Vagina (tissue), 2 donors: ENCODE data around the gene TENM4. TPM values are rescaled to one million over a fixed set of nuclear protein-coding genes. Genes with fewer than 3 reads are reported as not detected.

Experiments used
- DNase-seq, 2 donors: peaks; one replicate each; pipeline ENCODE4 v3.0.0-alpha.2; 2017; ENCODE audit errors: extremely low spot score in 2 of 2
- H3K27ac ChIP-seq: fragments of 200-600 bp; sonication (generic); one replicate; pipeline ENCODE4 v1.5.1; 2019
- H3K27me3 ChIP-seq: fragments of 200-600 bp; sonication (generic); one replicate; pipeline ENCODE4 v1.5.1; 2019
- H3K36me3 ChIP-seq, 2 donors: fragments of 200-600 bp; sonication (generic); one replicate each; pipeline ENCODE4 v1.5.1; 2017 to 2019
- H3K4me1 ChIP-seq: fragments of 200-600 bp; sonication (generic); one replicate; pipeline ENCODE4 v1.5.1; 2019
- H3K4me3 ChIP-seq, 2 donors: fragments of 200-600 bp; sonication (generic); 1 replicate in 1 of 2; 2 replicates in 1 of 2; pipeline ENCODE4 v1.5.1; 2016 to 2019
- H3K9me3 ChIP-seq: fragments of 200-600 bp; sonication (generic); one replicate; pipeline ENCODE4 v1.5.1; 2019
- CTCF ChIP-seq, 3 experiments: fragments of 450-650 bp in 2 of 3; fragments of 200-600 bp in 1 of 3; sonication (generic) in 1 of 3; IDR thresholded peaks; one replicate each; pipeline ENCODE4 v1.5.1; 2017 to 2019; ENCODE audit warnings: antibody characterized with exemption in 3 of 3, mild to moderate bottlenecking in 2 of 3, moderate library complexity in 2 of 3
- POLR2A ChIP-seq, 2 donors: fragments of 450-650 bp; IDR thresholded peaks; one replicate each; pipeline ENCODE4 v1.6.1; 2017; ENCODE audit warnings: antibody characterized with exemption in 2 of 2, mild to moderate bottlenecking in 2 of 2, moderate library complexity in 2 of 2
- POLR2AphosphoS5 ChIP-seq, 2 donors: sonication (generic); formaldehyde crosslinking; IDR thresholded peaks; one replicate each; pipeline ENCODE4 v1.9.0; 2017; ENCODE audit warnings: antibody characterized with exemption in 2 of 2, mild to moderate bottlenecking in 2 of 2, low read depth in 1 of 2; ENCODE audit not compliant: insufficient read depth in 1 of 2
- intact Hi-C: fragments of 100-400 bp; cut with DNase I; formaldehyde crosslinking; loops from one replicate; pipeline ENCODE4 v1.15.1; 2023
- total RNA-seq: library from RNA; depleted of rRNA; stranded (reverse); fragments of >200 nt; gene quantifications from one replicate; pipeline ENCODE4 v1.2.3, GENCODE V29; 2016

Gene TENM4
- total RNA-seq, 1 donor from 2014 or later = 12.5 TPM

GRCh38 chr11:78664636-78665035 lies 776.2 kb downstream of the TENM4 start:
- no peak overlapping the region for H3K4me3 ChIP-seq
- no peaks in the 10 kb centered on the region for H3K27me3 ChIP-seq
- TF ChIP-seq POLR2A (IDR thresholded peaks at IDR 0.05) (no peak), CTCF (IDR thresholded peaks at IDR 0.05) (no peak), POLR2AphosphoS5 (IDR thresholded peaks at IDR 0.05; ENCODE audit: insufficient read depth in 1 of 2, low read depth in 1 of 2) (no peak)
- H3K36me3 ChIP-seq = no peaks in the 10 kb centered on the region
- intact Hi-C loops = no loop called here
- no peaks in the 10 kb centered on the region for H3K9me3 ChIP-seq
- H3K4me1 ChIP-seq = no peaks in the 10 kb centered on the region
- H3K27ac ChIP-seq = no peak overlapping the region
- DNase-seq = no peak

GRCh38 chr11:78662811-78663210 lies 778.0 kb downstream of the TENM4 start:
- TF ChIP-seq POLR2A (IDR thresholded peaks at IDR 0.05) (no peak), POLR2AphosphoS5 (IDR thresholded peaks at IDR 0.05; ENCODE audit: insufficient read depth in 1 of 2, low read depth in 1 of 2) (no peak), CTCF (IDR thresholded peaks at IDR 0.05) (no peak)

GRCh38 chr11:78660471-78660870 lies 780.4 kb downstream of the TENM4 start:
- Histone ChIP-seq H3K27me3 (no peaks in the 10 kb centered on the region), H3K4me1 (no peaks in the 10 kb centered on the region), H3K4me3 (no peak overlapping the region), H3K27ac (no peak overlapping the region), H3K36me3 (no peaks in the 10 kb centered on the region), H3K9me3 (no peaks in the 10 kb centered on the region)
- TF ChIP-seq POLR2AphosphoS5 (IDR thresholded peaks at IDR 0.05; ENCODE audit: insufficient read depth in 1 of 2, low read depth in 1 of 2) (no peak), CTCF (IDR thresholded peaks at IDR 0.05) (no peak), POLR2A (IDR thresholded peaks at IDR 0.05) (no peak)
- peak in 1 of 2 donors; percentile 58 for DNase-seq
- intact Hi-C loops = no loop called here

More at GRCh38 chr11:78662811-78663210, 778.0 kb downstream of the TENM4 start:
- intact Hi-C loops = no loop called here
- Histone ChIP-seq H3K27me3 (no peaks in the 10 kb centered on the region), H3K4me1 (no peaks in the 10 kb centered on the region), H3K36me3 (no peaks in the 10 kb centered on the region), H3K4me3 (no peak overlapping the region), H3K27ac (no peak overlapping the region), H3K9me3 (no peaks in the 10 kb centered on the region)
- DNase-seq = peak in 1 of 2 donors; percentile 64

- peak; percentile 69 to 79 for DNase-seq
- no peak for TF ChIP-seq POLR2AphosphoS5 (IDR thresholded peaks at IDR 0.05; ENCODE audit: insufficient read depth in 1 of 2, low read depth in 1 of 2)
- H3K36me3 ChIP-seq = no peaks in the 10 kb centered on the region
- H3K27ac ChIP-seq = no peak overlapping the region
- H3K27me3 ChIP-seq = no peaks in the 10 kb centered on the region
- H3K4me1 ChIP-seq = no peaks in the 10 kb centered on the region
- no peak overlapping the region for H3K4me3 ChIP-seq
- intact Hi-C loops = no loop called here
- H3K9me3 ChIP-seq = no peaks in the 10 kb centered on the region
Observed at GRCh38 chr11:78659326-78660270, 781.2 kb downstream of the TENM4 start.

- H3K36me3 ChIP-seq = no peaks in the 10 kb centered on the region
- intact Hi-C loops = no loop called here
- DNase-seq = peak; percentile 74 to 82
Observed at GRCh38 chr11:78657968-78658839, 782.6 kb downstream of the TENM4 start.

More at GRCh38 chr11:78657968-78658839, 782.6 kb downstream of the TENM4 start:
- Histone ChIP-seq H3K27ac (no peak overlapping the region), H3K27me3 (no peaks in the 10 kb centered on the region), H3K4me1 (no peaks in the 10 kb centered on the region), H3K4me3 (no peak overlapping the region), H3K9me3 (no peaks in the 10 kb centered on the region)
- TF ChIP-seq POLR2A (IDR thresholded peaks at IDR 0.05) = no peak
- TF ChIP-seq CTCF (IDR thresholded peaks at IDR 0.05) = no peak
- no peak for TF ChIP-seq POLR2AphosphoS5 (IDR thresholded peaks at IDR 0.05; ENCODE audit: insufficient read depth in 1 of 2, low read depth in 1 of 2)
